Stomach (tissue), 4 donors: ENCODE results near the gene SMARCB1.

Experiments used
- EP300 ChIP-seq: sonication (generic); formaldehyde crosslinking; IDR thresholded peaks from one replicate; pipeline ENCODE4 v1.6.1; 2017; ENCODE audit warnings: antibody characterized with exemption
- POLR2A ChIP-seq, 4 donors: fragments of 450-650 bp; IDR thresholded peaks; one replicate each; pipeline ENCODE4 v1.6.1; 2016; ENCODE audit warnings: antibody characterized with exemption in 4 of 4, control low read depth in 2 of 4, mild to moderate bottlenecking in 1 of 4, moderate library complexity in 1 of 4
- TF ChIP-seq, protein P1 (sequence below), 7 experiments: fragments of 450-650 bp in 4 of 7; fragments of 200-600 bp in 3 of 7; sonication (generic) in 3 of 7; IDR thresholded peaks; one replicate each; pipeline ENCODE4 v1.5.1; 2016 to 2019; ENCODE audit warnings: antibody characterized with exemption in 7 of 7, control low read depth in 2 of 7, mild to moderate bottlenecking in 1 of 7

DNA sequence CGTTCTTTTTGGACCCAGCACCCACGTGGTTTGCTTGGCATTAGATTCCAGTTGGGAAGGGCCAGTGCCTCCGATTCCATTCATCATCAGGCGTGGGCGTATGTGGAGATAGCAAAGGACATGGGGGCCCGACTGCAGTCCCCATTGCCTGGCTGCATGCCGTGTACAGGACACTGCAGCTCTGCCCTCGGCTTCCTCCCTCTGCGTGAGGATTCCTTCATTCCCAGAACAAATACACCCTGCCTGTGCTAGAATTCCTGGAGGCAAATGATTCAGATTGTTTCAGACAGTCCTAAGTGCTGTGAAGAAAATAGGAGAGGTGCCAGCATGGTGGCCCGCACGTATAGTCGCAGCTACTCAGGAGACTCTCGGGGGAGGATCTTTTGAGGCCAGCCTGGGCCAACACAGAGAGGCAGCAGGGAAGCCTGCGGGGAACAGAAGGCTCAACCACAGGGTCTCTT lies 36.6 kb downstream of the SMARCB1 start:
- TF ChIP-seq, protein P1, sequence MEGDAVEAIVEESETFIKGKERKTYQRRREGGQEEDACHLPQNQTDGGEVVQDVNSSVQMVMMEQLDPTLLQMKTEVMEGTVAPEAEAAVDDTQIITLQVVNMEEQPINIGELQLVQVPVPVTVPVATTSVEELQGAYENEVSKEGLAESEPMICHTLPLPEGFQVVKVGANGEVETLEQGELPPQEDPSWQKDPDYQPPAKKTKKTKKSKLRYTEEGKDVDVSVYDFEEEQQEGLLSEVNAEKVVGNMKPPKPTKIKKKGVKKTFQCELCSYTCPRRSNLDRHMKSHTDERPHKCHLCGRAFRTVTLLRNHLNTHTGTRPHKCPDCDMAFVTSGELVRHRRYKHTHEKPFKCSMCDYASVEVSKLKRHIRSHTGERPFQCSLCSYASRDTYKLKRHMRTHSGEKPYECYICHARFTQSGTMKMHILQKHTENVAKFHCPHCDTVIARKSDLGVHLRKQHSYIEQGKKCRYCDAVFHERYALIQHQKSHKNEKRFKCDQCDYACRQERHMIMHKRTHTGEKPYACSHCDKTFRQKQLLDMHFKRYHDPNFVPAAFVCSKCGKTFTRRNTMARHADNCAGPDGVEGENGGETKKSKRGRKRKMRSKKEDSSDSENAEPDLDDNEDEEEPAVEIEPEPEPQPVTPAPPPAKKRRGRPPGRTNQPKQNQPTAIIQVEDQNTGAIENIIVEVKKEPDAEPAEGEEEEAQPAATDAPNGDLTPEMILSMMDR (IDR thresholded peaks at IDR 0.05) = no peak
- TF ChIP-seq POLR2A (IDR thresholded peaks at IDR 0.05) = no peak
- TF ChIP-seq EP300 = no peak
